Lower lobe of right lung (tissue), 2 donors: ENCODE data around the gene LRRC31. TPM values are rescaled to one million over a fixed set of nuclear protein-coding genes. Genes with fewer than 3 reads are reported as not detected.

Source experiments
- ATAC-seq, 2 donors: fragments of 200-7000 bp; cut with Tn5 transposase; one replicate each; pipeline ENCODE4 v1.9.1; 2020 to 2022; ENCODE audit warnings: mild to moderate bottlenecking in 2 of 2, moderate library complexity in 2 of 2
- DNase-seq: peaks from one replicate; pipeline ENCODE4 v3.0.0-alpha.2; 2020
- H3K27ac ChIP-seq: fragments of 200-600 bp; one replicate; pipeline ENCODE4 v1.8.0; 2022
- H3K27me3 ChIP-seq: fragments of 200-600 bp; one replicate; pipeline ENCODE4 v1.8.0; 2022; ENCODE audit warnings: low read depth
- H3K36me3 ChIP-seq: fragments of 200-600 bp; one replicate; pipeline ENCODE4 v1.8.0; 2022; ENCODE audit warnings: mild to moderate bottlenecking
- H3K4me1 ChIP-seq: fragments of 200-600 bp; one replicate; pipeline ENCODE4 v1.8.0; 2022
- H3K4me3 ChIP-seq: fragments of 200-600 bp; one replicate; pipeline ENCODE4 v1.8.0; 2022; ENCODE audit warnings: mild to moderate bottlenecking
- H3K9me3 ChIP-seq: fragments of 200-600 bp; one replicate; pipeline ENCODE4 v1.8.0; 2022
- intact Hi-C: fragments of 100-400 bp; cut with DNase I; formaldehyde crosslinking; loops from one replicate; pipeline ENCODE4 v1.11.0; 2022
- total RNA-seq: library from RNA; stranded (reverse); fragmentation: NEBNext Ultra II Directional; extraction: Animal tissue kit (Norgen Biotek cat#: 25700); gene quantifications from one replicate; pipeline ENCODE4 v1.2.1, GENCODE V29; 2021
- TF ChIP-seq, protein P1 (sequence below): fragments of 200-600 bp; IDR thresholded peaks from one replicate; pipeline ENCODE4 v1.8.0; 2022; ENCODE audit warnings: antibody characterized with exemption, mild to moderate bottlenecking
- donor health status: DM: no; HTN: yes; CAD: no; lungs with severe emphysema.

The LRRC31 gene
- total RNA-seq, 1 donor from 2014 or later, result 1.1 TPM

DNA sequence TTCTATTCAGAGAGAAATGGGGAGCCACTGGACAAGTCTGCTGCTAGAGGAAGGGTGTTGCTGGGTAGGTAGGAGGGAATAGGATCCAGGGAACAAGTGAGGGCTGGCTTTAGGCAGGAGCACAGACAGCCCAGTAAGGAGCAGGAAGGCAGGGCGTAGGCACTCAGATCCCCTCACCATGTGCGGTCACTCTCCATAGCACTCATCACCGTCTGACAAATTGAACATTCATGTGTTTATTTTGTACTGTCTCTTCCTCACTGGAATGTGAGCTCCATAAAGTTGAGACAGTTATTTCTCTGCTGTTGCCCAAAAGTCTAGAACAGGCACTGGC lies 32.8 kb downstream of the LRRC31 start:
- Histone ChIP-seq H3K4me3 (no peak overlapping the region), H3K27ac (peak overlapping the region; percentile 44), H3K36me3 (no peaks in the 10 kb centered on the region), H3K4me1 (no peaks in the 10 kb centered on the region), H3K9me3 (no peaks in the 10 kb centered on the region), H3K27me3 (no peaks in the 10 kb centered on the region)
- ATAC-seq, result peak; percentile 66 to 72
- no peak for DNase-seq
- intact Hi-C loops, result no loop called here
- TF ChIP-seq, protein P1, sequence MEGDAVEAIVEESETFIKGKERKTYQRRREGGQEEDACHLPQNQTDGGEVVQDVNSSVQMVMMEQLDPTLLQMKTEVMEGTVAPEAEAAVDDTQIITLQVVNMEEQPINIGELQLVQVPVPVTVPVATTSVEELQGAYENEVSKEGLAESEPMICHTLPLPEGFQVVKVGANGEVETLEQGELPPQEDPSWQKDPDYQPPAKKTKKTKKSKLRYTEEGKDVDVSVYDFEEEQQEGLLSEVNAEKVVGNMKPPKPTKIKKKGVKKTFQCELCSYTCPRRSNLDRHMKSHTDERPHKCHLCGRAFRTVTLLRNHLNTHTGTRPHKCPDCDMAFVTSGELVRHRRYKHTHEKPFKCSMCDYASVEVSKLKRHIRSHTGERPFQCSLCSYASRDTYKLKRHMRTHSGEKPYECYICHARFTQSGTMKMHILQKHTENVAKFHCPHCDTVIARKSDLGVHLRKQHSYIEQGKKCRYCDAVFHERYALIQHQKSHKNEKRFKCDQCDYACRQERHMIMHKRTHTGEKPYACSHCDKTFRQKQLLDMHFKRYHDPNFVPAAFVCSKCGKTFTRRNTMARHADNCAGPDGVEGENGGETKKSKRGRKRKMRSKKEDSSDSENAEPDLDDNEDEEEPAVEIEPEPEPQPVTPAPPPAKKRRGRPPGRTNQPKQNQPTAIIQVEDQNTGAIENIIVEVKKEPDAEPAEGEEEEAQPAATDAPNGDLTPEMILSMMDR, result no peak

DNA sequence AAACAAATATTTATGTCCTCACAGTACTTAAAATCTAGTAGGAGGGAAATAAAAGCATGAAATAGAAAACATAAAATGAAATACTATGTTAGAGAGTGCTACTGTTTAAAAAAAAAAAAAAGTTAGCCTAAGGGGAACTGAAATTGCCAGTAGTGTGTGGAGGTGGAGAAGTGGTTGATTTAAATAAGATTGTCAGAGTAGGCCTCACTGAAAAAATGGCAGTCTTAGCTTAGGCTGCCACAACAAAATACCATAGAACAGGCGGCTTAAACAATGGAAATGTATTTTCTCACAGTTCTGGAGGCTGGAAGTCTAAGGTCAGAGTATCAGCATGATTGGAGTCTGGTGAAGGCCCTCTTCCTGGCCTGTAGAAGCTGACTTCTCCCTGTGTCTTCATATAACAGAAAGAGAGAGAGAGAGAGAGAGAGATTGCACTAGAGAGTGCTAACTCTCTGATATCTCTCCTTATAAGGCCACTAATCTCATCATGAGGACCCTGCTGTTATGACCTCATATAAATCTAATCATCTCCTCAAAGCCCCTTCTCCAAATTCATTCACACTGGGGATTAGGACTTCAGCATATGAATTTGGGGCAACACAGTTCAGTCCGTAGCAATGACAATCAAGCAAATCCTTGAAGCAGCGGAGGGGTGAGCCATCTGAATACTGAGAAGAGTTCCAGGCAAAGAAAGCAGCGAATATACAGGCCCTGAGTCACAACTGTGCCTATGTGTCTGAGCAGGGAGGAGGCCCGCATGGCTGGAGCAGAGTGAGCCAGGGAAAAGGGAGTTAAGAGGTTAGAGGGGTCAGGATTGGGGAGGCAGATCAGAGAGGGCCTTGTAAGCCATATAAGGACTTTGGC lies 33.4 kb downstream of the LRRC31 start:
- no peaks in the 10 kb centered on the region for H3K9me3 ChIP-seq
- intact Hi-C loops, result no loop called here
- H3K27me3 ChIP-seq, result no peaks in the 10 kb centered on the region
- TF ChIP-seq, protein P1, result no peak
- H3K27ac ChIP-seq, result peak overlapping the region; percentile 44
- ATAC-seq (peak; percentile 49 to 58), DNase-seq (no peak)
- no peaks in the 10 kb centered on the region for H3K36me3 ChIP-seq
- H3K4me1 ChIP-seq, result no peaks in the 10 kb centered on the region
- no peak overlapping the region for H3K4me3 ChIP-seq

- intact Hi-C loops, result no loop called here
- DNase-seq, result no peak
- Histone ChIP-seq H3K4me3 (no peak overlapping the region), H3K4me1 (no peaks in the 10 kb centered on the region), H3K27ac (no peak overlapping the region), H3K9me3 (no peaks in the 10 kb centered on the region), H3K27me3 (no peaks in the 10 kb centered on the region), H3K36me3 (no peaks in the 10 kb centered on the region)
- TF ChIP-seq, protein P1, result no peak
- ATAC-seq, result no peak
These were observed 34.2 kb downstream of the LRRC31 start for GRCh38 chr3:169835533-169835932.

GRCh38 chr3:169827712-169828111 lies 42.0 kb downstream of the LRRC31 start:
- Histone ChIP-seq H3K27ac (no peak overlapping the region), H3K4me3 (no peak overlapping the region), H3K36me3 (no peaks in the 10 kb centered on the region), H3K9me3 (no peaks in the 10 kb centered on the region), H3K27me3 (peaks cover 7% of the 10 kb centered on the region), H3K4me1 (no peaks in the 10 kb centered on the region)
- DNase-seq (no peak), ATAC-seq (no peak)
- TF ChIP-seq, protein P1, result no peak
- intact Hi-C loops, result no loop called here

GRCh38 chr3:169825316-169825715 lies 44.4 kb downstream of the LRRC31 start:
- Histone ChIP-seq H3K36me3 (no peaks in the 10 kb centered on the region), H3K27ac (no peak overlapping the region), H3K9me3 (no peaks in the 10 kb centered on the region), H3K4me1 (no peaks in the 10 kb centered on the region), H3K4me3 (no peak overlapping the region), H3K27me3 (peaks cover 7% of the 10 kb centered on the region)
- DNase-seq (no peak), ATAC-seq (no peak)
- TF ChIP-seq, protein P1, result no peak
- intact Hi-C loops, result no loop called here
